ENCODE data around the gene CNDP1.

The CNDP1 gene

DNA sequence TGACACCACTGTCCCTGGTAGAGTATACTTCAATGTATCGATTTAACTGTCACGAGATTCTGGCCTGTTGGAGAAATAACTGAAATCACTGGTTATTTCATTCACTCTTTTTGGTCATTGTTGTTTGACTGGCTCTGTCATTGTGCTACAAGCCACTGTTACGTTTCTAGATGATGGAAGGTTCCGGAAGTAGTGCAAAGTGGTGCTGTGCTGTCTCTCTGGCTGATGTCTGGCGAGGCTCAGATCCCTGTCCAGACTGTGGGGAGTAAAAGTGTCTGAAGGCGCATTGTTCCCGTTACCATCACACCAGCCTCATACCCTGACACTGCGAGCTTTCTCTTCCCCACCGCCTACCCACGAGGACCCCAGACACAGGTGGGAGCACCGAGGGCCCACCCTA is 11.7 kb downstream of the CNDP1 start:
- DNase-seq (ENCODE audit: low read depth): no peak
- no peak overlapping the region for H3K4me3 ChIP-seq (ENCODE audit: low read depth, low read length)
- TF ChIP-seq, protein P1, sequence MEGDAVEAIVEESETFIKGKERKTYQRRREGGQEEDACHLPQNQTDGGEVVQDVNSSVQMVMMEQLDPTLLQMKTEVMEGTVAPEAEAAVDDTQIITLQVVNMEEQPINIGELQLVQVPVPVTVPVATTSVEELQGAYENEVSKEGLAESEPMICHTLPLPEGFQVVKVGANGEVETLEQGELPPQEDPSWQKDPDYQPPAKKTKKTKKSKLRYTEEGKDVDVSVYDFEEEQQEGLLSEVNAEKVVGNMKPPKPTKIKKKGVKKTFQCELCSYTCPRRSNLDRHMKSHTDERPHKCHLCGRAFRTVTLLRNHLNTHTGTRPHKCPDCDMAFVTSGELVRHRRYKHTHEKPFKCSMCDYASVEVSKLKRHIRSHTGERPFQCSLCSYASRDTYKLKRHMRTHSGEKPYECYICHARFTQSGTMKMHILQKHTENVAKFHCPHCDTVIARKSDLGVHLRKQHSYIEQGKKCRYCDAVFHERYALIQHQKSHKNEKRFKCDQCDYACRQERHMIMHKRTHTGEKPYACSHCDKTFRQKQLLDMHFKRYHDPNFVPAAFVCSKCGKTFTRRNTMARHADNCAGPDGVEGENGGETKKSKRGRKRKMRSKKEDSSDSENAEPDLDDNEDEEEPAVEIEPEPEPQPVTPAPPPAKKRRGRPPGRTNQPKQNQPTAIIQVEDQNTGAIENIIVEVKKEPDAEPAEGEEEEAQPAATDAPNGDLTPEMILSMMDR (IDR thresholded peaks at IDR 0.05; ENCODE audit: insufficient read depth, low read depth, low read length, missing control alignments): no peak

DNA sequence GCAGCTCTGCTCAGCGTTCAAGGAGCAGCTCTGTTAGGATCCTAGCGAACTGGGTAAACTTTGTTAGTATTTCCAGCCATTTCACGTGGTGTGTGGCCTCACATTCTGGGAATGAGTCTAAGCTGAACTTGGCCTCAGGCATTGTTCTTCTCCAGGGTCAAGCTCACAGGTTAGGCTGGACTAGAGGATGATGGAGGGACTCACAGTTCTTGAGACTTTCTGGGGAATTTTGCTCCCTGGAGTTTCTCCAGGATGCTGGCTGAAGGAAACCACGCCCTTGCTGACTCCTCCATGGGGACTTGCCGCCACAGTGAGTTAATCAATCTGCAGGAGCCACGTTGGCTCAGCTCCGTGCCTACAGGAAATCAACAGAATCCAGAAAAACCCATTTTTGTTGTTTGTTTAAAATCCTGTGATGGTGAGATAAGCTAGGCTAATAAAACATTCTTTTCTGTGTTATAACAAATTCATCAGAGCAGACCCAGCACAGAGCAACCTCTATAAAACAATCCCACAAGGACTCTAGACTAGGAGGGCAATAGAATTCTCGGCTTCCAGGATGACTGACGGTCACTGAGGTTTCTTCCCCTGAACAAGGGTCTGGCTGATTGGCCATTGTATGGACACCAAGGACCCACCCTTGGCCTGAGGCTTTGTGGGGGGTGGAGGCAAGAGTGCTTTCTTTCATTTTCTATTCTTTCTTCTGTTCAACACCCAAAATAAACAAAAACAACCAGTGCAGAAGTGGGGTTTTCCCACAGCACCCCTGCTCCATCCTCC is 12.6 kb downstream of the CNDP1 start:
- TF ChIP-seq, protein P1 (IDR thresholded peaks at IDR 0.05; ENCODE audit: insufficient read depth, low read depth, low read length, missing control alignments): no peak
- peak; percentile 14 for DNase-seq (ENCODE audit: low read depth)
- no peak overlapping the region for H3K4me3 ChIP-seq (ENCODE audit: low read depth, low read length)

DNA sequence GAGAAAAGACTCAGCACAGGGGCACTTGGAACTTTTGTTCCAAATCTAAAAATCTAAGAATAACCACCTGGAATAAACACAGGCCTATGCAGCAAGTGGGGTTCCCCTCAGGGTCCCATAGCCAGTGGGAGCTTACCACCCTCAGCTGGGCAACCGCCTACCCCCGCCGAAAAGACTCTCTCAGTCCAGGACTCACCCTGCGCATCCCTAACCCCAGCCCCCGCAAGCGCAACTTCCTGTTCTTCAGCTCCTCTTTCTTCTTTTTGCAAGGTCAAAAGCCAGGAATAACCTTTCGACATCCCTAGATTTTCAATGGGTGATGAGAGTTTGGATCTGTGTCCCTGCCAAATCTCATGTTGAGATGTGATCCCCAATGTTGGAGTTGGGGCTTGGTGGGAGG is 13.6 kb downstream of the CNDP1 start:
- no peak for DNase-seq (ENCODE audit: low read depth)
- H3K4me3 ChIP-seq (ENCODE audit: low read depth, low read length): no peak overlapping the region
- TF ChIP-seq, protein P1 (IDR thresholded peaks at IDR 0.05; ENCODE audit: insufficient read depth, low read depth, low read length, missing control alignments): no peak

DNA sequence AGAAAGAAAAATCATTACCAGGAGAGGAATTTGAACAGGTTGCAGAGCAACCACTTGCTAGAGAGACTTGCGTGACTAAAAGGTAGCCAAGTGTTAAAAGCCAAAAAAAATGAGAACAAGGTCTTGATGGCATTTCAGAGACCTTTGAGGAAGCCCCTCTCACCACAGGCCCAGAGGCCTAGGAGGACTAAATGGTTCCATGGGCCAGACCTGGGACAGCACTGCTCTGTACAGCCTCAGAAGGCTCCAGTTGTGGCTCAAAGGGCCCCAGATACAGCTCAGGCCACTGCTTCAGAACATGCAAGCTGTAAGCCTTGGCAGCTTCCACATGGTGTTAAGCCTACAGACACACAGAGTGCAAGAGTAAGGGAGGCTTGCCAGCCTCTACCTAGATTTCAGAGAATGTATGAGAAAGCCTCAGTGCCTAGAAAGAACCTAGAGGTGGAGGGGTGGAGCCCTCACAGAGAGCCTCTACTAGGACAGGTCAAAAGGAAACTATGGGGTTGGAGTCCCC is 15.3 kb downstream of the CNDP1 start:
- H3K4me3 ChIP-seq (ENCODE audit: low read depth, low read length): no peak overlapping the region
- TF ChIP-seq, protein P1 (IDR thresholded peaks at IDR 0.05; ENCODE audit: insufficient read depth, low read depth, low read length, missing control alignments): no peak
- no peak for DNase-seq (ENCODE audit: low read depth)

DNA sequence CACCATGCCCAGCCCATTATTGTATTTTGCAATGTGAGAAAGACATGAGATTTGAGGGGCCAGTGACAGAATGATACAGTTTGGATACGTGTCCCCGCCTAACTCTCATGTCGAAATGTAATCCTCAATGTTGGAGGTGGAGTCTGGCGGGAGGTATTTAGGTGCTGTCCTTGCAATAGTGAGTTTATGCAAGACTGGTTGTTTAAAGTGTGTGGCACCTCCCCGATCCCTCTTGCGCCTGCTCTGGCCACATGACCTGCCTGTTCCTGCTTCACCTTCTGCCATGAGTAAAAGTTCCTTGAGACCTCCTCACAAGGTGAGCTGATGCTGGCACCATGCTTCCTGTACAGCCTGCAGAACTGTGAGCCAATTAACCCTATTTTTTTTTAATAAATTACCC is 16.6 kb downstream of the CNDP1 start:
- no peak for DNase-seq (ENCODE audit: low read depth)
- H3K4me3 ChIP-seq (ENCODE audit: low read depth, low read length): no peak overlapping the region
- TF ChIP-seq, protein P1 (IDR thresholded peaks at IDR 0.05; ENCODE audit: insufficient read depth, low read depth, low read length, missing control alignments): no peak

DNA sequence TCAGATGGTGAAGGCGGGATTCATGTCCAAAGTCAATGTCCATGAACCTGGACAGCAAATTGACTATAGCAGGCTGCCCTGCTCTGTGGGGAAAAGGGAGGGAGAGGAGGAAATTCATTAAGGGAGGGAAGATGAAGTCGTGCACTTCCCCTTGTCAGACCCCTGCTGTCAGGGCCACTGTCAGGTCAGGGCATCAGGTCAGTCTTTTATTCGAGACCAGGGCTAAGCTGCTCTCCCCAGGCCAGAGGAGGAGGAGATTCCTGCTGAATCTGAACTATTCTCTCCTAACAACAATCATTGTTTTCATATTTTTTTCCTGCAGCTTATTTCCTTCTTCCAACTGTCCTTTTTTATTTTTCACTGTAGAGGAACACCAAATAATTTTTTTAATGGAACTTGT is 17.2 kb downstream of the CNDP1 start:
- TF ChIP-seq, protein P1 (IDR thresholded peaks at IDR 0.05; ENCODE audit: insufficient read depth, low read depth, low read length, missing control alignments): no peak
- DNase-seq (ENCODE audit: low read depth): no peak
- H3K4me3 ChIP-seq (ENCODE audit: low read depth, low read length): no peak overlapping the region
